T1000 (cell line): ENCODE results near the gene OLA1.

ENCODE experiments used
- DNase-seq: peaks from one replicate; lab custom pipeline; 2025; ENCODE audit warnings: mixed read lengths; lab: John Stamatoyannopoulos, UW

The OLA1 gene

DNA sequence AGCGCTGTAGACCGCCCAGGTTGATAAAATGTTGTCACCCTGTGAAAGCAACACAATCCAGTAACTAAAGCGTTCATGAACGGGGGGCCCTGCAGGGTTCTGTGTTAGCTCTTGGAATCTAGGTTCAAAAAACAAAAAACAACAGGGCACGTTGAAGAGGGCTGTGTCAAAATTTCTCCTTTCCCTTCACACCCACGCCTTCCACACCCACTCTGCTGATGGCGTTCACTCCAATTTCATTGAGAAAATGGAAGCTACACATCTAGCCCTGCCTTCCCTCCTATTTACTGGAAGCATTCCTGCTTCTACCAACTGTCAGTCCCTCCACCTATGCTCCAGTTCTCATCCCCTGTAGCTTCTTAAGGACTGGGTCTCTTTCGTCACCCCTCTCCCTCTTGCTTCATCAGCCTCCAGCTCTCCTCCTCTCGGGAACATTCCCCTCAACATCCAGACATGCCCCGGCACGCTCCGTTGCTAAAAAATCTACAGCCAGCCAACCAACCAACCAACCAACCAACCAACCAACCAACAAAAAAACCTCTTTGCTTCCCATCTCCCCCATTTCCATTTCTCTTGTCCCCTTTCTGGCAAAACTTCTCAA, 184.7 kb downstream of the OLA1 start:
- DNase-seq: no peak

DNA sequence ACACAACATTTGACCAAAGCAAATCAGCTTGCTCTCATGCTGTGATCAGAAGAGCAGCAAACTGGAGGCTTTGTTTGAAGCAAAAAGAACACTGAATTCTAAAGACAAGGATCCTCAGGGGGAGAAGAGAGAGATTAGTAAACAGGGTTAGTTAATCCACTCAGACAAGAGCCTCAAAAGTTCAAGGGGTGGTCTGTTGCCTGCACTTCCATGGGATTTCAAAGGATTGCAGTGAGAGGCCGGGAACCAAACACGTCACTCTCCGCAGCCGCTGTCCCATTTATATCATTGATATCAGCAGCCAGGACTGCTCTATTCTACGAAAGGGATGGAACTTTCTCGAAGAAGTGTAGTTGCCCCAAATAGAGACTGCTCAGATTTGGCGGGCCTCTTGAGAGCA, 185.4 kb downstream of the OLA1 start:
- DNase-seq: no peak

DNA sequence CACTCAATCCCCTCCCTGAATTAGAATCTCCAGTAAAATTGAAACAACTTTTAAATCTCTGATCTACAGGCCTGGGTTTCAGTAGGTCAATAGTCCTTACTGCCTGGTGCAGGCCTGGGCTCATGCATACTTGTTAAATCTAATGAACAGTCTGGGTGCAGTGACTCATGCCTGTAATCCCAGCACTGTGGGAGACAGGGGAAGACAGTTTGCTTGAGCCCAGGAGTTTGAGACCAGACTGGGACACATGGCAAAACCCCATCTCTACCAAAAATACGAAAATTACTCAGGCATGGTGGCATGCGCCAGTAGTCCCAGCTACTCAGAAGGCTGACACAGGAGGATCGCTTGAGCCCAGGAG, 188.5 kb downstream of the OLA1 start:
- DNase-seq: no peak

DNA sequence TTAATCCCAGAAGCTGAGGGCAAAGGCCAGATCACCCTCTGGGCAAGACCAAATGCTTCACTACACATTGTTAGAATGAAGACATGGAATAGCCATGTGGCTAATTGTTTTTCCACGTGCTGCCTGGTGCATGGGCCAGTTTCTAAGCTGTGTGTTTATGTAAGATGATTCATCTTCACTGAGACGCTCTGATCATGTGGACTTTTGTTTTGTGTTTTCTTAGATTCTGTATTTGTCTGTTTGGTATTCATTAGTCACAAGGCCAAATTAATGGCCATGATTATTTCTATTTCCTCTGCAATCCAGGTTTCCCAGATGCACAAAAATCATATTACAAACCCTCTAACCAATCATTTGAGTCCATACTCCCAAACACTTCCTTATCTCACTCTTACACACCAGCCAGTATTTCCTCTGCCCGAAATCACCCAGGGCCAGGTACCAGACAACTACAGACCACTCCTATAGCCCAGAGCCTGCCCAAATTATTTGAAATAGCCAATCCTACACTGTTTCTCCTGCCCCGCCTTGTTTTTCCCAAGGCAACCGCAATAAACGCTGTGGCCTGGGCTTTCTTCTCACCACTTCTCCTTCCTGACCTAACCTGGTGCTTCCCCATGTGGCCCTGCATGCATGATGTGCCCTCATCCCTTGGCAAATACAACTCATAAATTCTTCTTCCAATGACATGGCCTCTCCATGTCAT, 189.0 kb downstream of the OLA1 start:
- DNase-seq: peak; percentile 29

DNA sequence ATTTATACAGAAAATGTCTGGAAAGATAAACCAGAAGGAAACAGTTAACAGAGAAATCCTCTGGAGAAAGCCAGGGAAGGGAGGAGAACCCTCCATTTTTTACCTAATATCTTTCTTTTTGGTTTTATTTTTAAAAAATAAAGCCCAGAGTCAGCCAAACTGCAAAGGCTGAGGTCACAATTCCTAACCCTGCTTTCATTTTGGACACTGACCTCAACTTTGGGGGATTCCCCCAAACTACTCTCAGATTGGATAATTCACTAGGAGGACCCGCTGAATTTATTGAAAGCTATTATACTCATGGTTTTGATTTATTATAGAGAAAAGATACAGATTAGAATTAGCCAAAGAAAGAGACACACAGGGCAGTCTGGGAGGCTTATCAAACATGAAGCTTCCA, 189.9 kb downstream of the OLA1 start:
- no peak for DNase-seq

DNA sequence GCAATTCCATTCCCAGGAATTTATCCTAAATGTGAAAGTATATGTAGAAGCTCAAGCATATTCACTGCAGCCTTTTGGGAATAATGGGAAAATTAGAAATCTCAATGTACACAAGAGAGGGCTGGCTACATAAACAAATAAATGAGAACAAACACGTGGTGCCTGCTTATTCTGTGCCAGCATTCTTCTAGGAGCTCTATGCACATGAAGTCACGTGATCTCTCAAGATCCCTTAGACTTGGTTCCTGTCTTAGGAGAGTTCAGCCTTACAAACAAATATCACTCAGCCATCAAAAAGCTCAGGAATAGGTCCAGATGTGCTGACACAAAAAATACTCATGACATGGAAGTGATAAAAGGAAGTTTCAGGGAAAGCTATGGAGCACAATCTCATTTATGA, 190.3 kb downstream of the OLA1 start:
- DNase-seq: no peak

DNA sequence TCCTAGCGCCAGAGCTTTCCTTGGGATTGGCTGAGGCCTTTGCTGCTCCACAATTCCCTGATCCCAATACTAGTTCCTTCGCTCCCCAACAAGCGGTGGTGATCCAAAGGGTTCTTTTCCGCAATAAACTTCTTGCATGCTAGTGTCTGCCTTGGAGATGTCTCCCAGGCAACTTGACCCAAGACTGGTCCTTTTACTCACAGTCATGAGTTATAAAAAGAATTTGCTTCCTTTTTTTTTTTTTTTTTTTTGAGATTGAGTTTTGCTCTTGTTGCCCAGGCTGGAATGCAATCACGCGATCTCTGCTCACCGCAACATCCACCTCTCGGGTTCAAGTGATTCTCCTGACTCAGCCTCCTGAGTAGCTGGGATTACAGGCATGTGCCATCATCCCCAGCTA, 193.4 kb downstream of the OLA1 start:
- DNase-seq: no peak

DNA sequence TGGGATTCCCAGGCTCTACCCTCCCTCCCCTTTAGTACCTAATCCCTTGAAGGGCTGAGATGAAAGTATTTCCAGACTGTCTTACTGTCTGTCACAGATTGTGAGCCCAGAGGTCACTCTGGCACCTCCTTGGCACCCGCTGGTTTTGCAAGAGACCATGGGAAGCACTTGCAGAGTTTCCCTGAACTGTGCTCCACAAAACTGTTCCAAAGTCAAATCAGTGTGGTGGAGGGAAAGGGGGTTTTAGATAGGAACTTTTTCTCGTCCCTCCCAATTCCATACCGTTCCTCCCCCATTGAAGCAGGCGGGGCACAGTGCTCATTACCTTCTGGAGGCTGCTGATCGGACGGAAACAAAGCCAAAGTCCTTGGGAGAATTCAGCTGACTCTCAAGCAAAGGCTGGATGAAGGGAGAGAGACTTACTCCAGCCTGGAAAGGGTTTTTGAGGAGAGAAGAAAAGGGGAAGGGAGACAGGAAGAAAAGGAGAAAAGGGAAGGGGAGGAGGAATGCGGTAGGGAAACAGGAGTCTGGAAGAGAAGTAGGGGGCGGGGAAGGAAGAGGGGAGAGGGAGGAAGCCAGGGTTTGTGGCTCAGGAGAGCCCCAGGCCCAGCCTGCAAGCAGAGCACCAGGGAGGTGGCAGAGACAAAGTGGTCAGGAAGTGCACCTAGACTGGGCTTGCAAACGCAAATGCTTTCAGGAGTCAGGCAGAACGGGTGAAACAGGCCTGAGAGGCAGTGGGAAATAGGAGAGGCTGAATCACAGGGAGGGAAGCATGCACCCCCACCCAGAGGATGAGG, 194.8 kb downstream of the OLA1 start:
- no peak for DNase-seq

DNA sequence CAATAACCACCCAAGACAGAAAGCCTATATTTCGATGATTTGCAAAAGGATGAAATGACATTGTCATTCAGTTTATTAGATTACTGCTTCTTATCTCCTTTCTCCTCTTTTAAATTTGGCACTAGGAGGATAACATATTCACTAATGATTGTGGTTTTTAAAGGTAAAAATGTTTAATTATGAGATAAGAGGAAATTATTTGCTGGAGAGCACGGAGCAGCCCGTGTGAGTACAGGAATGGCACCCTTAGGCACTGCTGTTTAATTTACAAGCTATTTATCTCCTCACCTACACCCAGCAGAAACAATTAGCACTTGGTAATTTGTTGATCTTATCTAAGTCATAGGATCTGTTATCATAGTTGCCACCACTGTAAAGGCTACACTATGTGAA, 195.8 kb downstream of the OLA1 start:
- no peak for DNase-seq

DNA sequence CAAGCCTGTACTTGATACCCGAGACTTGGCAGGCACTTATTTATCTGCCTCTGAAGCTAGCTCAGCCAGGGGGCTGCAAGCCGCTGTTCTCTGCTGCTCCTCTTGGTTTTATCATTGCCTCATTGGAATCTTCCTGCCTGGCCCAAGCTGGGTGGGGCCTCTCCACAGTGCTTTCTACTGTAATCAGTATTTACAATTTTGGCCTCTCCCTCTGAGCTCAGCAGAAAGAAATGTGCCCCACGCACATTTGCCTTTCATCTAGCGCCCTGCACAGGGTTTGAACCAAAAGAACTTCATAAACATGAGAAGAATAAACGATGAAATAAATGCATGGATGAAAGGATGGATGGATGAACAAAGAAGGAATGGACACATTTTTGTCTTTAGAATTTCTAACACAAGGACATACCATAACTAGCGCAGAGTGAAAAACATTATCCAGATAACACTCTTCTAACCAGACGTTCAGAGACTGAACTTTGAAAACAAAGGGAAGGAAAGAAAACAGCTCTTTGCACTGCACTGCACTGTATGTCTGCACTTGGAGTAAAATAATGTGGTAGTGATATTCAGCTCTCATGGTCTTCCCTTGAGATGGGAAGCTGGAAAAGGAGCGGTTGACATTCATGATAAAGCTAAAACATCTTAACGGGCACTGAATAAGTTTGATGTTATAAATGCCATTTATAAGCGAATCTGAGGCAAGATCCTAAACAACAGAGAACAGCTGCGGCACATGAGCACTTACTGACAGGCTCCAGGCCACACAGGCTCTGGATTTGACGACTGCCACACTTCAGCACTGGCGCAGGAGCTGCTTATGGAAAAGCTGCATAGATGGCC, 196.4 kb downstream of the OLA1 start:
- DNase-seq: peak; percentile 53

DNA sequence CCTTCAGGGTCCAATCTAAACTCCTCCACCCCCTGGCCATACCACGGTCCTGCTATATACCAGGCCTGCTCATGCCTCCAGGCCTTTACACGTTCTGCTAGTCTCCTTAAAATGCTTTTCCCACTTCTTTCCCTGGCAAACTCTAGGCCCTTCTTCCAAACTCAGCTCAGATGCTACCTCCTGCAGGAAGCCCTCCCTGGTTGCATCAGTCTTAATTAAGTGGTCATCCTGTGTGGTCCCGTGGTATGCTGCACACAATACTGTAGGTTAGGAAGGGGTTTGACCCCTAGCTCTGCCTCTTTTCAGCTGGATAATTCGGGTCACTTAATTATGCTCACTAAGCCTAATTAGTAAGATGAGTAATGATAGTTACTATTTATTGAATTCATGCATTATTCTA, 197.3 kb downstream of the OLA1 start:
- no peak for DNase-seq

DNA sequence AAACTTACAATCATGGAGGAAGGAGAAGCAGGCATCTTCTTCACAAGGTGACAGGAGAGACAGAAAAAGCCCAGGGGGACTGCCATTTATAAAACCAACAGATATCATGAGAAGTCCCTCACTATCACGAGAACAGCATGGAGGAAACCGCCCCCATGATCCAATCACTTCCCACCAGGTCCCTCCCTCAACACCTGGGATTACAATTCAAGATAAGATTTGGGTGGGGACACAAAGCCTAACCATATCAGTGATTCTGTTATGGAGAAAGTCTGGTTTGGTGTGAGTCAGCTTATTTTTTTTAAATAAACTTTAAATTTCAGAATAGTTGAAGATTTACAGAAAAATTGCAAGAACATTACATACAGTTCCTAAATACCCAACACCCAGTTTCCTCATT, 198.4 kb downstream of the OLA1 start:
- no peak for DNase-seq

DNA sequence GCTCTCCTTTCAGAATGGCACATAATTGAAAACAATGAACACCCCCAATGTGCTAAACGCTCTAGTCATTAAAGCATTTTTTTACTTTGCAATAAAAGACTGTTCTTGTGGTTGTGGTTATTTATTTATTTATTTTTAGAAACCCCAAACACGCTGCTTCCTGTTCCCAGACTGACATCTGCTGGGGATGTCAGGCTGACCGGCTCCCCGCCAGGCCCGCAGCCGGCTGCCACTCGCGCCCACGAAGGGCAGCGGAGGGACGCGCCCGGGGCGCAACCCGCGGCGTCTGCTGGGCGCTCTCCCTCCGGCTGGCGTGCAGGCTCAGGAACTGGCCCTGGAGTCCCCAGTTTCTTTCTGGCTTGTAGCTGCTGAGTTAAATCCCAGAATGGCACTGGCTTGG, 200.1 kb downstream of the OLA1 start:
- no peak for DNase-seq

DNA sequence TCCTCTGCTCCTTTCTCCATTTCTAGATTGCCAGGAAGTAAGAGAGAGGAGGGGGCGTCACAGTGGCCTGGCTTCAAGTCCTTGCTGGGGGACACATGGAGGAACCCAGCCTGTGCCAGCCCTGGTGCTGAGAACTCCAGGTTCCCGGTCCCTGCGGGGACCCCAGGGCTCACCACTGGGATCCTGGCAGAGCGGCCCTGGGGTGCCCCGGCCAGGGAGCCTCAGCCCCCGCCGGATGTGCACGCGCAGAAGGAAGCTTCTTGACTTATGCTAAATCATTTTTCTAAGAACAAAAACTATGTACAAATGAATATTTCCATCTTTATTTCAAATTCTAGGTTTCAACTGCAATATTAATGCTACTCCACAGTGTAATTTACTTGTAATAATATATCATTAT, 200.6 kb downstream of the OLA1 start:
- DNase-seq: no peak

DNA sequence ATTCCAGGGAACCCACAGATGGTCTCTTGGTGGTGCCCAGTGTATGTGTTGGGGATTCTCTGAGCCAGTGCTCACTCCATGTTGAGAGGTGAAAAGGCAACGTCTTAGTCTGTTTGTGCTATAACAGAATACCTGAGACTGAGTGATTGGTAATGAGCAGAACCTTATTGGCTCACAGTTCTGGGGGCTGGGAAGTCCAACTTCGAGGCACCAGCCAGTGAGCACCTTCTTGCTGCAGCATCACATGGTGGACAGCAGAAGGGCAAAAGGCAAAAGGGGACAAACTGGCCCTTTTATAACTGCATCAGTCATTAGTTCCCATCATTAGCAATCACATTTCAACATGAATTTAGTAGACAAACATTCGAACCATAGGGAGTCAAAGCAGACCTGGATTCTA, 202.2 kb downstream of the OLA1 start:
- no peak for DNase-seq

DNA sequence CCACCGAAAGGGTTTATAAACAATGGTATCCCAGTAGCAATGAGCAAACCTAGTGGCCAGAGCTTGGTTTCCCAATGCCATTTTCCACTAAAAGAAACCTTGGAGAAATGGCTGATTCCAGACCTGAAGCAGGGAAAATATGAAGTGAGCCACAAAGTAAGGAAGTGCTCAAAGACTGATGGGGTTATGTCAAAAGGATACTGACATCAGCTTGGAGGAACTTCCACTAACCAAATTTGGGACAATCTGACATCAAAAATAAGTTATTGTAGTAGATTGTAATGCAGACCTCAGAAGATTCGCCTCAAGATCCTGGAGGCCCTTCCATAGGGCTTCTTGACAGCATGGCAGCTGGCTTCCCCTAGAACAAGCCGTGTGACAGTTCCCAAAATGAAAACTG, 203.8 kb downstream of the OLA1 start:
- DNase-seq: no peak

DNA sequence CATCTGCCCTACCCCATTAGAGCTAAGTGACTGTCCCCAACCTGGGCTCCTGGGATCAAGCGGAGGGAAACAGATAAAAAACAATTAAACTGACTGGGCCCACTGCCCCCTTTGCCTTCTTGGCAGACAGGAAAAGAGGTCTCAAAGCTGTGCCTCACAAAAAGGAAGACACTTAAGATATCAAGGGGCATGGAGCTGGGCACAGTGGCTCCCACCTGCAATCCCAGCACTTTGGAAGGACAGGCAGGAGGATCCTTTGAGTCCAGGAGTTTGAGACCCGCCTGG, 208.0 kb downstream of the OLA1 start:
- DNase-seq: no peak

DNA sequence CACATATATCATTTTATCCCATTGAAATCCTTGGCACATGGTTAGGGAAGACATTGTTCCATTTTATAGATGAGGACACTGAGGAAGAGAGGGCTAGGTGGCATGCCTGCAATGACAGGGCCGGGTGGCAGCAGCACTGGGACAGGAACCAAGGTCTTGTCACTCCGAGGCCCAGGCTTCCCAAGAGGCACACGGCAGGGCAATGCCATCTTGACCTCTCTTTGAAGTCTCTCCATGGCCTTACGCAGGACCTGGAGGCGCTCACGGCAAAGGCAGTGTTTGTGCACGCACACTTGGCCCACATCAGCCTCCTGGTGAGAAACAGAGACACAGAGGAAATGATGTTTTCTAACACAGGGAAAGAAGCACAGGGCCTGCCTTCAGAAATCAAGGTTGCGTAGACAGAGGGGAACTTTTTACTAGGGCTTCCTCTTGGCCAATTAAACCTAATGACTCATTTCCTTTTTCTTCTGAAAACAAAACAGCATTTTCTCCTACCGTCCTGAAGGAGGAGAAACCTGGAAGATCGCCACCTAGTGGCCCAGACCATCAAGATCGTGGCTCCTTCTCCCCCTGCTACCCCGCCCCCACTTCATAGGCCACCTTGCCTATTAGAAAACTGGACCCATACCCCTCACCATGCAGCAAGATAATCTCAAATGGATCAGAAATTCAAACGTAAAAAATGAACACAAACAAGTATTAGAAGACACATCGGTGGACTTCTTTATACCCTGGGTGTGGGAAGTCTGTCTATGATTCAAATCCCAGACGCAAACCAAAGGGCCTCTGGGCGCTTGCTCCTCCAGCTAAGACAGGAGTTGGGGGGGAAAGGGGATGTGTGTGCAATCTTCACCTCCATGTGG, 208.5 kb downstream of the OLA1 start:
- peak; percentile 59 for DNase-seq

DNA sequence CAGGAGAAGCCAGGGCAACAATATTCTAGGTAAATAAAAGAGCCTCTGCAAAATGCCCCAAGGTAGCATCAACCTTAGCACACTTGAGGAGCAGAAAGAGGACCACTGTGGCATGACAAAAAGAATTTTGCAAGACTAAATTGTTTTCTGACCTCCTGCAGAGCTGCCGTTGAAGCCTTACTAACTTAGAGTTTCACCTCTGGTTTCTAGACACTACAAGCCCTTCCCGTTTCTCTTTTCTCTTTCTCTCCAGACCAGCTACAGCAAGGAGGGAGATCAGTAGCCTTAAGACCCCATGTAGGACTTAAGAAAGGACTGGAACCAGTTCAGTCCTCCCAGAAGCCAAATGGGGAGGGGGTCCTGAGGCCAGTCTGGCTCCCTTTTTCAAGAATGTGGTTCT, 209.9 kb downstream of the OLA1 start:
- no peak for DNase-seq

DNA sequence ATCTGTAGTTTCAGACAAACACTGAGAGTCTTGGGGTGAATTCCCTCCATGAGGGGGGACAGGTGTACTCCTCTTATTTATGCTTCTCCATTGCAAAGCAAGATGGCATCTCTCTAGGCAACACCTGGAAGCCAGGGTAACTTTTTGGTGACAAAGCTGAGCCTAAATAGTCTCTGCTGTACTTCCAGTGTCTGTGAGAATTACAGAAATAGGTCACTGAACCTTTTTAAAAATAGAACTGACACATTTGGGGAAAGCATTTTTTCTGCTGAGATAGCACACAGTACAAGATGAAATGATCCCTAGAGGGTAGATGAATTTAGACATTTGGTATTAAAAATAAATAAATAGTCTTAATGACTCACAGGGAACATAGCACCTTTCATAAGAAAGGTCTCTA, 211.5 kb downstream of the OLA1 start:
- no peak for DNase-seq

DNA sequence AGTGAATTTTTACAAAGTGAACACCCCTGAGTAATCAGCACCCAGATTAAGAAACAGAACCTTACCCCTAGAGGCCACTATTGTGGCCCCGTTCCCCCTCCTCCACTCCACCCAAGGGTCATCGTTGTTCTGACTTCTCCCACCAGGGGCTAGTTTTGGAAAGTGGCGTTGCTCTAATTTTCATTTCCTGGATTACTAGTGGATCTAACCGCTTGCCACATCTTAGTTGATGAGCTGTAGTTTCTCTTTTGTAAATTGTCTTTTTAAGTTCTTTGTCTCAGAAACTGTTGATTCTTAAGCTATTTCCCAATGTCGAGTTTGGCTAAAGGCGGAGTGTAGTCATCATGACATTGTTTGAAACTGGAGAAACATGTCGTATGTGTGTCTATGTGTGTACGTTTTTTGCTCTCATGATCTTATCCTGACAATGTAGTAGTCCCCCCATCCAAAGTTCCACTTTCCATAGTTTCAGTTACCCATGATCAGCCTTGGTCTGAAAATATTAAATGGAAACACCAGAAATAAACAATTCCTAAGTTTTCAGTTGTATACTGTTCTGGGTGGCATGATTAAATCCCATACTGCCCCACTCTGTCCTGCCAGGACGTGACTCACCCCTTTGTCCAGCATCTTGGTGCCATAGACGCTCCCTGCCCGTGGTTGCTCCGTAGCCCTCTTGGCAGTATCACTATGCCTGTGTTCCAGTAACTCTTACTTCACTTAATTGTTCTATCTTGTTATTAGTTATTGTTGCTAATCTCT, 212.2 kb downstream of the OLA1 start:
- no peak for DNase-seq
